Measurements from ENCODE around the gene RAD51B.

Gene RAD51B

DNA sequence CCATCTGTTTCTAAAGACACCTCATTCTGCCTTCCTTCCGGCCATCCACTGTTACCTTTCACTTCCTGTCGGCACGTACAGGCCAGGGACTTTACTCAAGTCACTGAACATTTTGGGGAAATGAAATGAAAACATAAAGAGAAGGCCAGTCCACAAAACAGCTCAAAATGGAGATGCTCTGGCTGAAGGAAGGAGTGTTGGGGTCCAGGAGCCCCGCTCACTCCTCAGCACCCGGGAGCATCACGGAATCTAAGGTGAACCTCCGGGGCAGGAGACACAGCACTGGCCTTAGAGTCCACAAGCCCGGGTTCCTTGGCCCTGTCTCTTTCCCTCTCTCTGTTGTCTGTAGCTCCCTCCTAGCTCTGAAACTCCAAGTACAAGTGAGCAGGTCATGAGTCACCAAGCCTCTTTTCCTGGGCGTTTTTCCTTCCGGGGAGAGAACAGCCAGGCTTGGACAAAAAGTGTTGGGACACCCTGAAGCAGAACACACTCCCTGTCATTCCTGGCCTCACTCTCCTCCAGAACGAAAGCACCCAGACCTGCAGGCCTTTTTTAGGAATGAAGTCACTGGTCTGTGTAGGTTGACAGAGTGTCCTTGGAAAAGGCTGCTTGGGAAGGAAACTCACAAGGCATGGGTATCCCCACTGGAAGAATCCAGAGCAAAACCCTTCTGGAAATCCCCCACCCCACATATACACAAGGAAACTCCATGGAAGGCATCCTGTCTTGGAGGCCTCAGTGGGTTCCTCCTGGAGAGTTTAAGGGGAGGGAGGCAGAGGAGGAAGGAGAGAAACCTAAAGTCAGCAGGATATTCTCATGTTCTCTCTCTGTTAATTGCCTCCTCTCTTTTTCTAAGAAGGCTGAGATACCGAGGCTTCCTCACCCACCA lies 728.0 kb downstream of the RAD51B start:
- DNase-seq: no peak

DNA sequence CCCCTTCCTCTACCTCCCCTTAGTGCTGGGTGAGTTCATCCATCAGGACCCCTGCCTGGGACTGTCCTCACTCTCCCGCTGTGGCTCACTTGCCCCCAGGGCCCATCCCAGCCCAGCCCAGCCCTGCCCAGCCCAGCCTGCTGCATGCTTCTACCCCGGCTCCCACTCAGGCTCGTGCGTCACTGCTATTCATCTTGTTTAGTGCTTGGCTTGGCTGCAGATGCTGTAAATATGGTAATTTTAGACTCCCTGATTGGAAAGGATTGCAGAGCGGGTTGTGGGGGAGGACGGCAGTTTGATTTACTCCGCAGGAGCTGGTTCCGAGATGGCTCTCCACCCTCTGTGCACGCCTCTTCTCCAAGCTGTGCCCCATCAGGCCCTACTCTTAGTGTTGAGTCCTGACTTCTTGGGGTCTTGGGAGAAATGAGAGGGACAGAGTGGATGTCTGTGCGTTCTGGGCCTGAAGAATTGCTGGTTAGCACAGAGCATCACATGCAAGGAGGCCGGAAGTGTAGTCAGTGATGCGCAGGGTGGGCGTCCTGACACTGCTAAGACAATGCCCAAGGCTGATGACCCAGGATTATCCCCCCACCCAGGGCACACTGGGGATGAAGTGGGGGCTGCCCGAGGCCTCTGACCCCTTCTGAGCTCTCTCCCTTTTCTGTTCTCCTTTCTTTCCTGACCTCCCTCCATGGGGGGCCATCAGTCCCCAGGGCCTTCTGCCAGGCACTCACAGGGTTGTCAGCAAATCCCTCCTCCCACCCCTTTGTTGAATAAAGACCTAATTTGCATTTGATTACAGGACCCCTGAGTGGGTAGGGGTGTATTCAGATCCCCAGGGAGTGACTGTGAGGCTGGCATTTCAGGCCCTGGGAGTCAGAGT lies 728.9 kb downstream of the RAD51B start:
- DNase-seq: no peak

DNA sequence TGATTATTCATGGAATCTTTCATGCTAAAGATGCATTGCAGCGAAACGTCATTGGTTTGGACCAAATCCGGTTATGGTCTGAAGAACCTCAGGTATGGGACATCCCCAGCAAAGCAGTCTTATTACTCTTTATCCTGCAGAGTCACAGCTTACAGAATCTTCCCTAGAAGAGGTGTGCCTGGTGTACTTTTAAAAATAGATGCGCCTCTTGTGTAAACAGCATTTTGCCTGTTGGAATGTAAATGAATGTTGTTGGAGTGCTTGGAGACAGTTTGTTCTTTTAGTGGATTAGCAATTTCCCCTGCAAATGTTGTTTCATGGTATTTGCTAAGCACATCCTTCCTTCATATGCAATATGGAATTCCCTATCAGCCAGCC lies 730.7 kb downstream of the RAD51B start:
- DNase-seq: no peak

DNA sequence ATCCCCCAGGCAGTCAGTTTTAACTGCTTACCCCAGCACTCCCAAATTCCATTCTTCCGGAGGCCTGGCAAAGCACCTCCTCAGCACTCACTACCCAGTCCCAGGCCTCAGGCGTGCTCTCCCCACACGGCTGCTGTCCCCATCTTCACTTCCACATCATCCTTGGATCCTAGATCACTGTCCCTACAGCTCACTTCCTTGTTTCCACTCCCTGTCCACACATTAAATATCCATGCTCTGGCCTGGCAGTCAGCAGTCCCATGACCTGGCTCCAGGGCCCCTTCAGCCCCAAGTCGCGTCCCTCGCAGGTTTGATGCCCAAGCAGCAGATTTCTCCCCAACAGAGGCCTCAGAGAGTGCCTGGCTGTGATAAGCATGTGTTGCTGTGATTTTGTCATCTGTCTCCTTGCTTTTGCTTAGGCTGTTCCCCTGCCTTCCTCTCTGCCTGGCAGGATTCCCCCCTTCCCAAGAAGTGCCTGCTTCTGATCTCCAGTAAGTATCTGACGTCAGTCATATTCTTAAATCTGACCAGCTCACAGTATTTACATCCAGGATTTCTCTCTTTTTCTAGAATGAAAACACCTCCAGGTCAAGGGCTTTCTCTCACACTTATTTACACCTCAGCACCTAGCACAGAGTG lies 731.6 kb downstream of the RAD51B start:
- DNase-seq: no peak

DNA sequence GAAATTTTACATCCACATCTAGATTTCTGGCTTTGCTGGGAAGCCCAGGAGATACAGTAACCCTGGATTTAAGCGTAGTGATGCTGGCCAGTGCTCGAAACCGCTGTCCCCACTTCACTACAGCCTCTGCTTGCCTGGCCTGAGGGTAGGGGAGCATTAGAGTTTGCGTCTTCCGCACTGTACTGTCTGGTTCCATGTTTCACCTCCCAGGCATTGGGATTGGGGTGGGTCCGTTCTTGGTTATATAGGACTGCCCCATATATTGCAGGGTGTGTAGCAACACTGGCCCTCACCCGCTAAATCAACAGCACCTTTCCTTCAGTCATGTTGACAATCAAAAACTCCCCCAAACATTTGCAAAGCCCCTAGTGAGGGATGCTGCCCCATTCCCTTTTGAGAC lies 732.5 kb downstream of the RAD51B start:
- DNase-seq: no peak

DNA sequence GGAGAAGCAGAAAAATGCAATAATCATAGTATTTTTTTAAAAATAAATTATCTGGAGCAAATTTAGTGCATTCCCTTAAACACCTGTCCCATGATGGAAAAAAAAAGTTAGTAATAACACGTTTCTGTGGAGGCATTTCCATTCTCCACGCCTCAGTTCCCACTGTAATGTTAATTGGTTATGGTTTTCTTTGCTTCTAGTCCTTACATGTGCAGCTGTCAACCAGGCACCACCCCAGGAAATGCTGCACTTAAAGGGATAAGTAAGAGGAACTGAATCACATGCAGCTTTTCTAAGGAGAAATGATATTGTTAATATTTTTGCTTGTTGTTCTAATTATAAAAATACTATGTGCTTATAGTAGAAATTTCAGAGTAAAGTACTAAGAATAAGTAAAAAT lies 733.0 kb downstream of the RAD51B start:
- peak; percentile 54 for DNase-seq

DNA sequence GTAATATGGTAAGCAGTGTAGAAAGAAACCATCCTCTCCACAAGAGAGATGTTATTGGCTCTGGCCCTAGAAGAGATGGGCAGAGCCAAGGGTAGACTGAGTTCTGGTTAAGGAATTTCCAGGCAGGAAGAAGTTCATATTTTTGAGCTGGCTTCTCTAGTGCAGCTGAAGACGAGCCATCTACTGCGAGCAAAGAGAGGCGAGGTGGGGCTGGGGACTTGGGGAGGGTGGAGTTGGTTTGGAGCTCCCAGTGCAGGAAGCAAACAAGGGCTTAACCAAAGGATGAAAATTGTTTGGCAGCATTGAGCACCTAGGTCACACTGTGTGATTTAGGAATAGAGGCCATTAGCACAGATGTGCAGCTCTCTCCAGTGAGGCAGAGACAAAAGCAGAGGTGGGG lies 733.7 kb downstream of the RAD51B start:
- DNase-seq: no peak

DNA sequence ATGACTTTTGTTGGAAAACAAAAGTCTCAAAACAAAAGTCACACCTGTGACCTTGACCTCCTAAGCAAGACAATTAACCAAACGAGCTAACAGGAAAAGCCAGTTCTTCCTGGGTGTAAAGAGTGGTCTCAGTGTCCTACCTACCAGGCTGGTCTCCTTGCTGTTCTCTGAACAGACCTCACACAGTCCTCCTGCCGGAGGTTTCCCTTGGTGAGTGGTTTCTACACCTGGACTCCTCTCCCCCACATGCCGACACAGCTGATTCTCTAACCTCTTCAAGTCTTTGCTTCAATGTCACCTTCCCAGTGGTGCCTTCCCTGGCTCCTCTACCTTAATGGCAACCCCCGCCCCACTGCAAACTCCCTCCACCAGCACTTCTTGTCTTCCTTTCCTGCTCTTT lies 734.7 kb downstream of the RAD51B start:
- no peak for DNase-seq

DNA sequence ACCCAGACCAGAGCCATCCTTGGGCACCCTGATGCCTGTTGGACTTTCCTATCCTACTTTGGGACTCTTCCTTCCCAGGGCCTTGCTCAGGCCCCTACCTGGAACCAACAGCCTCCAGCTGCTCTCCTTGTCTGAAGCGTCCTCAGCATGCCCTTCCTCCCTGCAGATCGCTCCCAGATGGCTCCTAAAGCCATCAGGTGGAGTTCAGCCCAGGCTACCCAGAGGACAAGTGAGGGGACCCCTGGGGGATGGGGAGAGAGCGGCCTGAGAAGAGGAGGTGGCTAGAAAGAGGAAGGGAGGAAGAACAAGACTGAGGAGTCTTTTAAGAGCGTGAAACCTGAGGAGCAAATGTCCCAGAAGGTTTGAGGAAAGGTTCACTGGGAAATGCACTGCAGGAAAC lies 736.7 kb downstream of the RAD51B start:
- DNase-seq: no peak

DNA sequence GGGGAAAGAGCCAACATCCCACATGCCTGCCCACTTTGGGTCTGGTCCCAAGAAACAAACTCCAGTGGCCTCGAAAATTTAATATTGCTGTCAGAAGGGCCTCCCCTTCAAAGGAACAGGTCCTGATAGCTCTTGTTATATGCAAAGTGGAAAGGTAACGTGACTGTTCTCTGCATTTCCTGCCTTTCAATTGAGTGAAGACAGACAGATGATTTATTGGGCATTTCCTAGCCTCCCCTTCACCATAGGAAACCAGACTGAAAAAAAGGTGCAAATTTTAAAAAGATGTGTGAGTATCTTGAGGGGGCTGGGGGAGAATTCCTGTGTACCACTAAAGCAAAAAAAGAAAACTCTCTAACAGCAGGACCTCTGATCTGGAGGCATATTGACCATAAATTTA lies 738.1 kb downstream of the RAD51B start:
- DNase-seq: no peak

DNA sequence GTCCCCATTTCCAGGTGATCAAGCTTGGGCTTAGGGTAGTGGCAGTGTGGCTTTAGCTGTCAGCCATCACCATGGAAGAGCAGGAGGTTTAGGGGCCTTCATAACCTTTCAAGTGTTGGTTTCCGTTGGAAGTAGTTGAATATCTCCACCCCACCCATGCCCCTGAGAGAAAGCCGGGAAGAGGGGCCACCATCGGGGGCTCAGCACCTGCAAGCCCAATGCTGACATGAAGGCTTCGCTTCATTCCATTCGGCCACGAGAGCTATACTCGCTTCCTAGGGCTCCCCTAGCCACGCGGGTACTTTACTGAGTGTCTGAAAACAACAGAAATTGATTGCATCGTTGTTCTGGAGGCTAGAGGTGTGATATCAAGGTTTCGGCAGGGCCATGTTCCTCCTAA lies 738.5 kb downstream of the RAD51B start:
- DNase-seq: no peak

DNA sequence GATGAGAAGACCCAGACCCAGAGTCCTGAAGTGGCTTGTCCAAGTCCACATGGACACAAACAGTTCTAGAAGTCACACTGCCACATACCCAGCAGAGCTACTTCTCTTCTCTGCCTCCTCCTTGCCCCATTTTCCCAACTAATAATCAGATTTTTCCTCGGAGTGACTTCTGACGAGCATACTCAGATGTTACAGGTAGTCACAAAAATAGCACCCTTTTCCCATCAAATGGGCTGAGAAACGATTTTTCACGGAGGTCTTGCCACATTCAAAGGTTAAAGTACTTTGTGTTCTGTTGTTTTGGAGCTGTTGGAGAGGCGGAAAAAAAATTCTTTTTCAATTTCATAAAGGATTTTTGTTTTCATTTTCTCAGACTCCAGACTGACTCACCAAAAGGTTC lies 740.4 kb downstream of the RAD51B start:
- DNase-seq: no peak

DNA sequence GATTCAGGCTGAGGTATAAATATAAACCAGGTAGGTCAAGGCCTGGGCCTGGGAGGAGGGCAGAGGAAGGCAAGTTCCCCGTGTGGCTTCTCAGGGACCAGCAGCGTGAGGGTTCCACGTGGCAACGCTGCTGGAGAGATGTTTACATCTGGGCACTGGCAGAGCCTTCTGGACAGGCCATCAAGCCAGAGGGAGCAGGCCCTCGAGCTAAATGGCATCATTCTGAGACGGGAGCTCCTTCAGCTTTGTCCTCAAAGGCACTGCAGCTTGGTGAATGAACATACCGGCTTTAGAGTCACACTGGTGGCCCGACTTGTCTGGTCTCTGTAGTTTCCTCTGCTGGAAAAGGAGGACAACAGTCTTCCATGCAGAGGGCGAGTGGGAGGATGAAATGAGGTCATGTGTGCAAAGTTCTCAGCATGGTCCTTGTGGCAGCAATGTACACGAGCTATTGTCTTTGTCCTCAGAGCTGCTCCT lies 742.0 kb downstream of the RAD51B start:
- DNase-seq: no peak

DNA sequence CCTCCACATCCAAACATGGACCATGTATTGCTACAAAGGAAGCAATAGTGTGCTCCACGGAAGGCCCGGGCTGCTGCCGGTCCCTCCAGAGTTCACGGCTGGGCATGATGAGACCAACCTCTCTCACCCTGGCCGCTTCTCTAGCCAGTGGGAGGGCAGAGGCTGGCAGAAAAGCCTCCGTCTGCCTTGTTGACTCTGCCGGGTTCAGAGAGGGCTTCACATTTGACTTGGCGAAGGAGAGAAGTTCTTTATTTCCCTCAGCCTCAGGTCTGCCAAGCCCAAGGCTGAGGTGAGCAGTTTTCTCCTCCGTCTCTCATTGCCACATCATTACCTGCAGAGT lies 743.3 kb downstream of the RAD51B start:
- DNase-seq: no peak

DNA sequence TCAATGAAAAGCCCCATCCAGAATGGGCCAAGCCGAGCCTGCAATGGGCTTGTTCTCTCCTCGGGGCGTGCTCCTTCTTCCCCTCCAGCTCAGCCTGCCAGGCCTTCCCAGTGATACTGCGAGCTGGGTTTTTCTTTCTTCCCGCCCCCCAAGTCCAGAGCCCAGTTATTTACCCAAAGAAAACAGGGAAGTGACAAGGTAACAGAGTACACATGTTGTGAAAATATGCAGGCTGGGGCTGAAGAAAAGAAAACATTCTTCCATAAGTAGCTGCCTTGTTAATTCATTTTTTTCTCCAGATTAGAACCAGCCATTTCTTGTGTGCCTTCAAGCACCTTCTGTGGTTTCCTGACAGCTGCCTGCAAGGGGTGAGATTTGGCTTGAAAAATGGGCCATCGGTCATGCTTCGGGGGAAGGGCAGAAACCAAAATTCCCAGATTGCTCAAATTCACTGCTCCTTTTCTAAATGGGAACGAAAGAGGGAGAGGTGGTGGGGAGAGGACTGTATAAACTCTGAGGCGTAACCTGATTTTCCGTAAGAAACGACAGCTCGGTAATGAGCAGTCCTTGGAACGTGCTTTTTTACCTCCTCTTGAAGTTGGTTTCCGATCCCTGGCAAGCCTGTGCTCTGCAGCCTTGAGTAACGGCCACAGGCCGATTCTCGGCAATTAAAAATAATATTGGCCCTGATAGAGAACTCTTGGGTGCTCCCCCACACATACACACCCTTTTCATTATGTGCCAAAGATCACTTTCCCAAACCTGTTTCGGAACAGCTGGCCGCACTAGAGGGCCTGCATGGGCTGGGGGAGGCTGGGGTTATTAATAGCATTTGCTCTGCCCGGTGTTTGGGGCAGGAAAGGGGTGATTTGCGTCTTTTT lies 743.9 kb downstream of the RAD51B start:
- no peak for DNase-seq

DNA sequence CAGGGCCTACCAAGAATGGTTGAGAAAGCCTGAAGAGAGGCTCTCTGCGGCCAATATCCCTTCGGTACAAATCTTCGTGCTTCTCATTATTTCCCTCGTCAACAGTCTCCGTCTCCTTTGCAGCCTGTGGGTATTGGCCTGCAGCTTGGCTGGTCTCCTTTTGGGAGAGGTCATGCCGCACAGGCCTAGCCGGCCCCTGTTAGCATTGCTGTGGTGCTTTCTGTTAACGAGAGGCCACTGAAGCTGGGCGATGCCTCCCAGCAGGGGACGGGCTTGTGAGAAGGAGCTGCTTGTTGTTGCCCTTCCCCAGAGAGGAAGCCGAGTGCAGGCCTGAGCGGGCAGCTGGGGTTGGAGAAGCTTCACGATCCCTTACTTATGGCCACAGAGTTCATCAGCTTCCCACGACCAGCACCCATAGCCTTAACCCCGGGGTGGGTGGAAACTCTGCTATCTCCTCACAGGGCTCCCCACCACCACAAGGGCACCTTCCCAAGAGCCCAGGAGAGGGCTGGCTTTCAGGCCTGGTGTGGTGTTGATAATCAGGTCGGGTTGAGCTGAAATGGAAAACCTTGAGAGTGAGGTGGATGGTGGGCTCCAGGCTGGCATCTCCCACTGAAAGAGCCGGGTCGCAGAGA lies 744.7 kb downstream of the RAD51B start:
- no peak for DNase-seq

DNA sequence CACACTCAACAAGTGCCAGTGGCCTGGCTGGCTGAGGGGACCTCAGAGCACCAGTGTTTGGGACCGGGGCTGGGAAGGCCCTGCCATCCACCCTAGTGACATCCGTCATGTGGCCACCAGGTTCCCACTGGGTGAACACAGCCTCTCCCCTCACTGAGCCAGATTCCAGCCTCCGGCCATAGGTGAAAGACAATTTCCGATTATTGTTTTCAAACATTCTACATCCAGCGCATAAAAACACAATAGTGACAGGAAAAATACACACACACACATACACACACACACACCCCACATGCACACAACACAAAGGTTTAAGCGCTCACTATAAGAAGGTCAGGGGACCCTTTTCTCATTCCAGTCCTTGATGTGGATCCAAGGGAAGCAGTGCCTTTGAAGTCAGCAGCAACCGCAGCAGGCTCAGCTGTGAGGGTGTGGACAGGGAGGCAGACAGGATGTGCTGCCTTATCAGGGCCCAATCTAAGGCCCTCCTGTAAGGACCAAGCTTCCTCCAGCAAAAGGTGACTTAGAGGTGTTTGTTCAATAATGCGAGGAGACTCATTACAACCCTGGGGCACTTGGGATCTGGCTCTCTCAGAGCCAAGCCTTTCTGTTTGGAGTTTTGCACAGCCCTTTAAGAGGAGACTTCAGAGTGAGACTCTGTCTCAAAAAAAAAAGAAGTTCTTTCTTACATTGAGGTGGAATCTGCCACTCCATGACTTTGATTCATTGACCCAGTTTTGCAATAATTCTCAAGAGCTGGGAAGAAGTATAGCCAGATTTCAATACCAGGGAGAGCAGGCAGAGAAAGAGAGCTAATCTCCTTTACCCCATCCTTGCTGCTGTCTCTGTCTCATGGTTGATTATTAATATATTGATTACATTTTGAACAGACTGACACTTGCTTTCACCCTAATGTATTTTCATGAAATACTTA lies 745.5 kb downstream of the RAD51B start:
- no peak for DNase-seq

DNA sequence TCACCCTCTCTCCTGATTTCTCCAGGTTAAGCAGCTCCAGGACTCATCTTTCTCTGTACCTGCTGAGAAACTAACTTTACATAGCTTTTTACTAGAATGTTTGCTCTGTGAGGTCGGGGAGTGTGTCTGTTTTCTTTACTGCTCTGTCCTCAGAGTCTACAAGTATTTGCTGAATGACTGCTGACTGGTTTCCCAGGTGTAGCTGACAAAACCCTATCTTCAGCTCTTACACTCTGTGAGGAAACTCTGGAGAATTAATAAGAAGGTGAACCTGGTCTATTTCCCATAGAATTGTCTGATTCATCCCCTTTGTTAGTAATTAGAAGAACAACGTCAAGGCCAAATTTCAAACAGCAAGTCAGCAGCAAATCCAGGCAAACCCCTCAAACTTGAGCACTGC lies 746.5 kb downstream of the RAD51B start:
- no peak for DNase-seq

DNA sequence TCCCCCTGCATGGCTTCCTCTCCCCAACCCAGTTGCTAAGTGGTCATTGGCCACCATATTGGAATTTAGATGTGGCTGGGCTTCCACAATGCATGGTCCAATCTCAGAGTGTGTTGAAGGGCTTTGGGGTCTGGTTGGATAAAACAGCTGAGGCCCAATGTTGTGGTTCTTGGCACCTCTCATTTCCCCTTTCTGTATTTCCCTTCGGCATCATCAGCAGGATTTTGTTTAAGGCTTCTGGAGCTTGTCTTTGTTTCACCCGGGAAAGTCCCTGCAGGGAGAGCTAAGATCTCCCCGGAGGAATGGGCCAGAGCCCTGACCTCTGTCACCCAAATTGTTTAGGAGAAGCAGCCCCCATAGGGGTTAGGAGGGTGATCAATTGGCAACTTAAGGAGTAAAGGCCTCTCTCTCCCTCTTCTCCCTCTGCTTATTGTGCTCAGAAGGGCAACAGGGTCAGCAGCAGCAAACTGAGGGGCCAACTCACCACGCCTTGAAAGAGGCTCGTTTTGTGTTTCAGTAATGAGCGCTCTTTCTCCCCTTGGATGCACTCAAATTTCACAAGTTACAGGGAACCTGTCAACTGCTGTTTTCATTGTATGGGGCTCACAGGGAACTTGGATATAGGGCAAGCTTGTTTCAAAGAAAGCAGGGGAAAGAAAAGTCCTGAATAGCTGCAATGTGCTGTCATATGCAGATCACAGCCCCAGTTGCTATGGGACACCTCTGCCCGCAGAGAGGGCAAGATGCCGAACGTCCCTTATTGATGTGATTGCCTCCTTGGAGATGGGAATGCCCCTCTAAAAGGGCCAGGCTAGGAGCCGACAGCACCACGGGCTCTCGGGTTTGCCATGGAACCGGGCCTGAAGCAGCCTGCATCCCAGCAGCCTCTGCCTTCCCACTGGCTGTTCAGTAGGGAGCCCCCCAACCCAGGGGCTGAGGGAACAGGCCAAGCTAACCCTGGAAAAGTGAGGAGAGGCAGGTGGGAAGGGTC lies 749.6 kb downstream of the RAD51B start:
- DNase-seq: peak; percentile 31

DNA sequence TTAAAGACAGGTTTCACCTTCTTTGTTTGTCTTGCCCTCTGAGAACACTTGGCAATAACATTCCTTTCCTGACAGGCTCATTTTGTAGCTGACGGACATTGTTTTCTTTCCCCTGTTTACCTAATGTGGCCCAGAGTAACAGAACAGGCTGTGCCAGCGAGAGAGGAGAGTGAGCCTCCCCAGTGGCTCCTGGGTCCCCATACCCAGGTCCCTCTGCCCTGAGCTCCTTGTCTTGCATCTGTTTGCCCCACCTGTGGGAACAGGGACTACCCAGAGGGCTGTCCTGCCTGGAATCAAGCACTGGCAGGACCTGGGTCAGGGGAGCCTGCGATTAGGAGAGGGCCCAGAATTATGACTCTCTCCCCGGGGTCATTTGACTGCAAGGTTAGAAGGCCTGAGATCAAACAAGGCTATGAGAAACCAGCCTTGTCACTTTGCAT lies 750.4 kb downstream of the RAD51B start:
- DNase-seq: no peak
